Fibroblast of villous mesenchyme (primary cell): ENCODE measurements around the gene PTGER1. TPM values are rescaled to one million over a fixed set of nuclear protein-coding genes. Genes with fewer than 3 reads are reported as not detected.

Experiments used
- DNase-seq: peaks from one replicate; pipeline ENCODE4 v3.0.0-alpha.2; 2010; ENCODE audit warnings: low read depth
- H3K4me3 ChIP-seq: 2 replicates; pipeline ENCODE4 v1.5.1; 2011; ENCODE audit warnings: low read depth, mild to moderate bottlenecking, low read length
- CTCF ChIP-seq: IDR thresholded peaks from 2 replicates; pipeline ENCODE4 v1.5.1; 2012; ENCODE audit warnings: low read depth, mild to moderate bottlenecking, low read length; ENCODE audit not compliant: insufficient read depth
- total RNA-seq: library from RNA; depleted of rRNA; stranded (reverse); fragments of >200 nt; gene quantifications from 2 replicates; pipeline ENCODE4 v1.2.3, GENCODE V29; 2012

Gene PTGER1
- total RNA-seq, 1 donor, result 2.6 TPM

DNA sequence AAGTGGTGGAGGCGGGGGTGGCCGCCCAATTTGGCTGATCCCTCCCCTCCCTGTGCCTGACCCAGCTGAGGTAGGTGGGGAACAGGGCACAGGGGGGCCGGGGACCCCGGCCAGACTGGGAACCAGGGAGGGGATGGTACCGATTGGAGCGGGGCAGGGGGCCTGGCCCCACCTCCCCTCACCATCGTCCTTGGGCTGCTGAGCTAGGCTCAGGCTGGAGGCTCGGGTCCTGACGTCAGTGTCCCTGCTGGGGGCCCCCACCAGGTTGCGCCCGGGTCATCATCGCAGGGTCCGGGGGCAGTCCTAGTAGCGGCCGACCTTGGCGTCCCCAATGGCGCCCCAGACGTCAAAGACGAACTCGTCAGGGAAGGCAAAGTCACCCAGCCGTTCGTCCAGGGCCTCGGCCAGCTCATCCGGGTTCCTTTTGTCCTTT is 3.0 kb upstream of the PTGER1 start:
- TF ChIP-seq CTCF, result no peak
- no peak for DNase-seq
- H3K4me3 ChIP-seq, result no peak overlapping the region

- TF ChIP-seq CTCF, result no peak
- no peak overlapping the region for H3K4me3 ChIP-seq
- DNase-seq, result no peak
These were observed 2.4 kb upstream of the PTGER1 start for GRCh38 chr19:14477418-14478112.

DNA sequence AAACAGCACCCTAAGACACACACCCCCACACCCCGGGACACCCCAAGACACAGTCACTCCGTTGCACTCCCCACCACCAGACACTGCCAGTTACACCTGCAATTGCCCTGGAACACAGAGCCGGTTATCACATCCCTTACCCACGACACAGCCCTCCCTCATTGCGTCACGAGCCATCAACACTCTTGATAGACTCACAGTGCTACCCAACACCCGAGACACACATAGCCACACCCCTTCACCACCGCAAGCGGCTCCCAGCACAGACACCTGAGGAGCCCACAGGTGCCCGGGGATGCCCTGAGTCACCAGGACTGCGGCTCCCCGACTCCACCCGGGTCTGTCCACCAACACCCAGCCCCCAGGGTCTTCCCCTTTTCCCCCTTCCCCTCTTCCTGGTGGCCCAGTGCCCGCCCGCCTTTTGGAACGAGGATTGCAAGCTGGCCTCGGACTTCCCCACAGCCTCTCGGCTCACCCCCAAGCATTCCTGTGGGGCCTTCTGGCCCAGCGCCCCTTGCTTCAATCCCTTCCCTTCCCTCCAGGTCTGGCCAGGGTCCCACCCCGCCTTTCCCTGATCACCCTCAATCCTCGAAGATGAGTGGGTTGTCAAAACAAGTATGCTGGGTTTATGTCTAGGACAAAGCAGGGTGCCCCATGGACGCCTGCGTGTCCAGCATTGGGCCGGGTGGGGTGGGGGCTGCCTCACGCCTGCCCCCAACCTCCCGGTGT is 1.7 kb upstream of the PTGER1 start:
- H3K4me3 ChIP-seq, result no peak overlapping the region
- peak; percentile 88 for DNase-seq
- no peak for TF ChIP-seq CTCF

DNA sequence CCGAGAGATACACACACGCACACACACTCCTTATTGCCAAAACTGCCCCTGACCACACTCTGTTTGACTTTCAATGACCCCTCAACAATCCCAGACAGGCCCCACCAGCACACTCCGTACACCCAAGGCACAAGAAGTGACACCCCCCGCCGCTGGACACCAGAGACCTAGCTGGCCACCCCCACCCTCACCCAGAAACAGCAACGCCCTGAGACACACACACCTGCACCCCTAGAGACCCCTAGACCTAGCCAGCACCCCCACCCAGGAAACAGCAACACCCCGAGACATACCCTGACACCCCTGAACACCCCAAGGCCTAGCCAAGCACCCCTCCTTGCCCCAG is 1.1 kb upstream of the PTGER1 start:
- TF ChIP-seq CTCF, result no peak
- no peak overlapping the region for H3K4me3 ChIP-seq

GRCh38 chr19:14474827-14475226 is 327 bp downstream of the PTGER1 start:
- peak overlapping the region; percentile 54 for H3K4me3 ChIP-seq
- TF ChIP-seq CTCF, result no peak

More for the DNA sequence above, 1.1 kb upstream of the PTGER1 start:
- no peak for DNase-seq

DNA sequence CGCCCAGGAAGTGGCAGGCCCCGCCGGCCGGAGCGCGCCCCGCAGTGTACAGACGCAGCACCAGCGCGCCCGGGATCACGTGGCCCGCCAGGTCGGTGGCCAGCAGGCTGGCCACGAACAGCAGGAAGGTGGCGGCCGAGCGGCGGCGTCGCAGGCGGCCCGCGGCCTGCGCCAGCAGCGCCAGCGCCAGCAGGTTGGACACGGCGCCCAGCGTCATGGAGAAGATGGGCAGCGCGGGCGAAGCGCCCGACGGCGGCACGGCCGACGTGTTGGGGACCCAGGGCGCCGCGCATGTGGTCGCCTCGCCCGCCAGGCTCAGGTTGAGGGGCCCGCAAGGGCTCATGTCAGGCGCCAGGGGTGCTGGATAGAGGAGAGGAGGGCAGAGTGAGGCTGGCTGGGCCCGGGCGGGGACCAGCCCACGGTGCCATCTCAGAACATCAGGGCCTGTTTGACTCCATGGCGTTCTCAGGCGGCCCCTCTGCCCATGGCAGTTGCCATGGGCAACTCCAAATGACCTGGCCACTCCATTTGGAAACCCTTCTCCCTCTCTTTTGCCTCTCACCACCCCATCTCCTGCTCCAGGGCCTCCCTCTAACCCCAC is 1.1 kb downstream of the PTGER1 start:
- no peak for TF ChIP-seq CTCF
- no peak overlapping the region for H3K4me3 ChIP-seq
- DNase-seq, result no peak

More at GRCh38 chr19:14474827-14475226, 327 bp downstream of the PTGER1 start:
- no peak for DNase-seq
